ENCODE results near the gene MEGF10. TPM values are rescaled to one million over a fixed set of nuclear protein-coding genes. Genes with fewer than 3 reads are reported as not detected.
"Not testable (repeated sequence)": the region's sequence is repeated elsewhere in the genome, so short reads cannot be mapped to it uniquely, and the experiment has no call there.

The MEGF10 gene
- total RNA-seq, 2 experiments from 2014 or later, result not detected

GRCh38 chr5:127290946-127291693, 524 bp downstream of the MEGF10 start:
- ChIA-PET POLR2A (no interaction called here), CTCF (interaction anchor here (0.9 to 1.5 kb wide), 2 partner anchors 23 to 202 kb away, joined by 3 read pairs; no protein-coding TSS in a partner anchor)
- Mint-ChIP-seq H3K9me3 (peaks cover 3% of the 10 kb centered on the region), H3K4me3 (no peak overlapping the region), H3K36me3 (no peaks in the 10 kb centered on the region), H3K27ac (no peak overlapping the region), H3K4me1 (ENCODE audit: low read depth) (peaks cover 9% of the 10 kb centered on the region), H3K27me3 (peaks cover 37% of the 10 kb centered on the region)
- no peak for DNase-seq
- intact Hi-C loops (cut with micrococcal nuclease), result loop anchor here (1.0 kb wide), 1 partner anchor 202 kb away; no protein-coding TSS in a partner anchor

GRCh38 chr5:127292030-127292735, 1.6 kb downstream of the MEGF10 start:
- Mint-ChIP-seq H3K27me3 (peaks cover 35% of the 10 kb centered on the region), H3K27ac (no peak overlapping the region), H3K36me3 (no peaks in the 10 kb centered on the region), H3K4me3 (no peak overlapping the region), H3K9me3 (peaks cover 3% of the 10 kb centered on the region), H3K4me1 (ENCODE audit: low read depth) (peaks cover 9% of the 10 kb centered on the region)
- ChIA-PET POLR2A (no interaction called here), CTCF (interaction anchor here (0.6 to 1.7 kb wide), 3 partner anchors 20 to 201 kb away, joined by 3 to 5 read pairs (median 4); no protein-coding TSS in a partner anchor)
- no peak for DNase-seq
- intact Hi-C loops (cut with micrococcal nuclease), result no loop called here

- no peak for DNase-seq
- H3K36me3 Mint-ChIP-seq, result no peaks in the 10 kb centered on the region
- CTCF ChIA-PET, result interaction anchor here (1.2 to 1.7 kb wide), 2 partner anchors 22 to 199 kb away, joined by 3 to 4 read pairs; no protein-coding TSS in a partner anchor
- no peak overlapping the region for H3K4me3 Mint-ChIP-seq
- peaks cover 9% of the 10 kb centered on the region for H3K4me1 Mint-ChIP-seq (ENCODE audit: low read depth)
- H3K9me3 Mint-ChIP-seq, result peaks cover 3% of the 10 kb centered on the region
- POLR2A ChIA-PET, result no interaction called here
- peaks cover 36% of the 10 kb centered on the region for H3K27me3 Mint-ChIP-seq
- H3K27ac Mint-ChIP-seq, result no peak overlapping the region
- intact Hi-C loops (cut with micrococcal nuclease), result no loop called here
Observed at GRCh38 chr5:127293373-127293772, 2.8 kb downstream of the MEGF10 start.

- intact Hi-C loops (cut with micrococcal nuclease), result no loop called here
- H3K9me3 Mint-ChIP-seq, result no peaks in the 10 kb centered on the region
- no peaks in the 10 kb centered on the region for H3K36me3 Mint-ChIP-seq
- H3K4me3 Mint-ChIP-seq, result no peak overlapping the region
- CTCF ChIA-PET, result no interaction called here
- peaks cover 9% of the 10 kb centered on the region for H3K4me1 Mint-ChIP-seq (ENCODE audit: low read depth)
- peaks cover 27% of the 10 kb centered on the region for H3K27me3 Mint-ChIP-seq
- DNase-seq, result no peak
- POLR2A ChIA-PET, result no interaction called here
- H3K27ac Mint-ChIP-seq, result no peak overlapping the region
Observed at GRCh38 chr5:127294829-127295228, 4.2 kb downstream of the MEGF10 start.

GRCh38 chr5:127295454-127295853, 4.9 kb downstream of the MEGF10 start:
- Mint-ChIP-seq H3K36me3 (no peaks in the 10 kb centered on the region), H3K27ac (no peak overlapping the region), H3K27me3 (peaks cover 22% of the 10 kb centered on the region), H3K9me3 (no peaks in the 10 kb centered on the region), H3K4me3 (no peak overlapping the region), H3K4me1 (ENCODE audit: low read depth) (peaks cover 9% of the 10 kb centered on the region)
- ChIA-PET POLR2A (no interaction called here), CTCF (no interaction called here)
- intact Hi-C loops (cut with micrococcal nuclease), result no loop called here
- DNase-seq, result no peak

- H3K27me3 Mint-ChIP-seq, result peaks cover 16% of the 10 kb centered on the region
- H3K9me3 Mint-ChIP-seq, result no peaks in the 10 kb centered on the region
- intact Hi-C loops (cut with micrococcal nuclease), result no loop called here
- no peak for DNase-seq
- H3K4me1 Mint-ChIP-seq (ENCODE audit: low read depth), result peaks cover 1% of the 10 kb centered on the region
- no peaks in the 10 kb centered on the region for H3K36me3 Mint-ChIP-seq
- no peak overlapping the region for H3K27ac Mint-ChIP-seq
- ChIA-PET POLR2A (no interaction called here), CTCF (no interaction called here)
- no peak overlapping the region for H3K4me3 Mint-ChIP-seq
Observed at GRCh38 chr5:127296321-127296720, 5.7 kb downstream of the MEGF10 start.

GRCh38 chr5:127296894-127297293, 6.3 kb downstream of the MEGF10 start:
- DNase-seq; POLR2A ChIA-PET; H3K36me3 Mint-ChIP-seq; H3K27ac Mint-ChIP-seq; H3K4me3 Mint-ChIP-seq; intact Hi-C loops (cut with micrococcal nuclease); H3K4me1 Mint-ChIP-seq (ENCODE audit: low read depth); H3K9me3 Mint-ChIP-seq: not testable (repeated sequence)
- CTCF ChIA-PET, result interaction anchor here (0.7 kb wide), 1 partner anchor 16 kb away, joined by 3 read pairs; no protein-coding TSS in a partner anchor
- peaks cover 11% of the 10 kb centered on the region for H3K27me3 Mint-ChIP-seq

GRCh38 chr5:127297348-127298035, 6.9 kb downstream of the MEGF10 start:
- intact Hi-C loops (cut with micrococcal nuclease), result no loop called here
- POLR2A ChIA-PET, result no interaction called here

GRCh38 chr5:127298036-127298429, 7.4 kb downstream of the MEGF10 start:
- H3K9me3 Mint-ChIP-seq, result no peaks in the 10 kb centered on the region
- ChIA-PET CTCF (no interaction called here), POLR2A (no interaction called here)
- no peak overlapping the region for H3K27ac Mint-ChIP-seq
- H3K4me3 Mint-ChIP-seq, result no peak overlapping the region
- no peaks in the 10 kb centered on the region for H3K4me1 Mint-ChIP-seq (ENCODE audit: low read depth)
- intact Hi-C loops (cut with micrococcal nuclease), result no loop called here
- peaks cover 13% of the 10 kb centered on the region for H3K27me3 Mint-ChIP-seq
- no peaks in the 10 kb centered on the region for H3K36me3 Mint-ChIP-seq
- DNase-seq, result no peak

More at GRCh38 chr5:127297348-127298035, 6.9 kb downstream of the MEGF10 start:
- H3K36me3 Mint-ChIP-seq, result no peaks in the 10 kb centered on the region
- no peak overlapping the region for H3K27ac Mint-ChIP-seq
- DNase-seq, result no peak
- no peak overlapping the region for H3K4me3 Mint-ChIP-seq
- CTCF ChIA-PET, result interaction anchor here (0.7 kb wide), 1 partner anchor 15 kb away, joined by 3 read pairs; no protein-coding TSS in a partner anchor
- no peaks in the 10 kb centered on the region for H3K9me3 Mint-ChIP-seq
- H3K4me1 Mint-ChIP-seq (ENCODE audit: low read depth), result no peaks in the 10 kb centered on the region
- peaks cover 10% of the 10 kb centered on the region for H3K27me3 Mint-ChIP-seq

- intact Hi-C loops (cut with micrococcal nuclease), result no loop called here
- Mint-ChIP-seq H3K27me3 (peaks cover 11% of the 10 kb centered on the region), H3K4me1 (ENCODE audit: low read depth) (no peaks in the 10 kb centered on the region), H3K36me3 (no peaks in the 10 kb centered on the region), H3K4me3 (no peak overlapping the region), H3K9me3 (no peaks in the 10 kb centered on the region), H3K27ac (no peak overlapping the region)
- CTCF ChIA-PET, result no interaction called here
- DNase-seq, result no peak
- POLR2A ChIA-PET, result no interaction called here
Observed at GRCh38 chr5:127298656-127299055, 8.1 kb downstream of the MEGF10 start.

GRCh38 chr5:127299678-127300077, 9.1 kb downstream of the MEGF10 start:
- peaks cover 11% of the 10 kb centered on the region for H3K27me3 Mint-ChIP-seq
- H3K27ac Mint-ChIP-seq, result no peak overlapping the region
- no peak overlapping the region for H3K4me3 Mint-ChIP-seq
- no peak for DNase-seq
- no peaks in the 10 kb centered on the region for H3K36me3 Mint-ChIP-seq
- no peaks in the 10 kb centered on the region for H3K9me3 Mint-ChIP-seq
- intact Hi-C loops (cut with micrococcal nuclease), result no loop called here
- ChIA-PET CTCF (no interaction called here), POLR2A (no interaction called here)
- H3K4me1 Mint-ChIP-seq (ENCODE audit: low read depth), result no peaks in the 10 kb centered on the region

GRCh38 chr5:127302509-127302908, 11.9 kb downstream of the MEGF10 start:
- ChIA-PET POLR2A (no interaction called here), CTCF (no interaction called here)
- Mint-ChIP-seq H3K27me3 (peaks cover 10% of the 10 kb centered on the region), H3K9me3 (no peaks in the 10 kb centered on the region), H3K4me3 (no peak overlapping the region), H3K36me3 (no peaks in the 10 kb centered on the region), H3K4me1 (ENCODE audit: low read depth) (no peaks in the 10 kb centered on the region), H3K27ac (no peak overlapping the region)
- intact Hi-C loops (cut with micrococcal nuclease), result no loop called here
- no peak for DNase-seq

Data from activated CD4-positive, alpha-beta memory T cell treated with anti-CD3 and anti-CD28 coated beads for 36 hours (primary cell).